Measurements from ENCODE around the gene ATP6V1A.

ATP6V1A gene

GRCh38 chr3:113747283-113748046 is 630 bp downstream of the ATP6V1A start:
- DNase-seq, result no peak

- no peak for DNase-seq
Measured at GRCh38 chr3:113751141-113751540, 4.3 kb downstream of the ATP6V1A start.

- DNase-seq, result no peak
Measured at GRCh38 chr3:113753376-113753985, 6.6 kb downstream of the ATP6V1A start.

- DNase-seq, result no peak
Measured at GRCh38 chr3:113754494-113755159, 7.8 kb downstream of the ATP6V1A start.

GRCh38 chr3:113758389-113759024 is 11.7 kb downstream of the ATP6V1A start:
- no peak for DNase-seq

- DNase-seq, result no peak
Measured at GRCh38 chr3:113764698-113765097, 17.9 kb downstream of the ATP6V1A start.

- DNase-seq, result no peak
Measured at GRCh38 chr3:113769551-113769950, 22.7 kb downstream of the ATP6V1A start.

GRCh38 chr3:113771993-113772392 is 25.2 kb downstream of the ATP6V1A start:
- no peak for DNase-seq

- no peak for DNase-seq
Measured at GRCh38 chr3:113773381-113773780, 26.5 kb downstream of the ATP6V1A start.

GRCh38 chr3:113775516-113775915 is 28.7 kb downstream of the ATP6V1A start:
- DNase-seq, result no peak

GRCh38 chr3:113776564-113776963 is 29.7 kb downstream of the ATP6V1A start:
- DNase-seq, result no peak

GRCh38 chr3:113783463-113783862 is 36.6 kb downstream of the ATP6V1A start:
- no peak for DNase-seq

GRCh38 chr3:113783980-113784379 is 37.1 kb downstream of the ATP6V1A start:
- no peak for DNase-seq

GRCh38 chr3:113791381-113791780 is 44.5 kb downstream of the ATP6V1A start:
- no peak for DNase-seq

- DNase-seq, result peak; percentile 41
Measured at GRCh38 chr3:113794526-113794925, 47.7 kb downstream of the ATP6V1A start.

- DNase-seq, result no peak
Measured at GRCh38 chr3:113795693-113796092, 48.9 kb downstream of the ATP6V1A start.

GRCh38 chr3:113802795-113803455 is 56.1 kb downstream of the ATP6V1A start:
- no peak for DNase-seq

- no peak for DNase-seq
Measured at GRCh38 chr3:113804661-113805060, 57.8 kb downstream of the ATP6V1A start.

- DNase-seq, result no peak
Measured at GRCh38 chr3:113805249-113805648, 58.4 kb downstream of the ATP6V1A start.

GRCh38 chr3:113812854-113813253 is 66.0 kb downstream of the ATP6V1A start:
- no peak for DNase-seq

- no peak for DNase-seq
Measured at GRCh38 chr3:113819866-113820265, 73.0 kb downstream of the ATP6V1A start.

GRCh38 chr3:113825090-113825489 is 78.3 kb downstream of the ATP6V1A start:
- no peak for DNase-seq

- no peak for DNase-seq
Measured at GRCh38 chr3:113828600-113828999, 81.8 kb downstream of the ATP6V1A start.

Data from GDM1 (cell line).